Mucosa of gallbladder (tissue), 1 donor: ENCODE results near the gene VWA5A. TPM values are rescaled to one million over a fixed set of nuclear protein-coding genes. Genes with fewer than 3 reads are reported as not detected.
"Not testable (repeated sequence)": the region's sequence is repeated elsewhere in the genome, so short reads cannot be mapped to it uniquely, and the experiment has no call there.

Experiments used
- DNase-seq: peaks from one replicate; pipeline ENCODE4 v3.0.0-alpha.2; 2020; ENCODE audit warnings: low spot score
- total RNA-seq: library from RNA; stranded (reverse); gene quantifications from one replicate; pipeline ENCODE4 v1.2.1, GENCODE V29; 2021
- donor health status: DM: no; HTN: no; CAD: no.

VWA5A gene
- total RNA-seq, 1 donor from 2014 or later, result 60.2 TPM

DNA sequence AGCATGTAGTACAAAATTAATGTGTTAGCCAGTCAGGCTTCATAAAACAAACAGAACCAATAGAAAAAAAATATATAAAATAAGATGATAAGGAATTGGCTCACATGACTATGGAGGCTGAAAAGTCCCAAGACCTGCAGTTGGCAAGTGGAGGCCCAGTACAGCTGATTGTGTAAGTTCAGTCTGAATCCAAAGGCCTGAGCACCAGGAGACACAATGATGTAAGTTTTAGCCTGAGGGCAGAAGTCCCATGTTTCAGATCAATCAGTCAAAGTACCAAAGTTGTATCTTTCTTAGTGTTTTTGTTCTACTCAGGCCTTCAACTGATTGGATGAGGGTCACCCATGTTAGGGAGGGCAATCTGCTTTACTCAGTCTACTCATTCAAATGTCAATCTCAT is 53.5 kb downstream of the VWA5A start:
- no peak for DNase-seq

DNA sequence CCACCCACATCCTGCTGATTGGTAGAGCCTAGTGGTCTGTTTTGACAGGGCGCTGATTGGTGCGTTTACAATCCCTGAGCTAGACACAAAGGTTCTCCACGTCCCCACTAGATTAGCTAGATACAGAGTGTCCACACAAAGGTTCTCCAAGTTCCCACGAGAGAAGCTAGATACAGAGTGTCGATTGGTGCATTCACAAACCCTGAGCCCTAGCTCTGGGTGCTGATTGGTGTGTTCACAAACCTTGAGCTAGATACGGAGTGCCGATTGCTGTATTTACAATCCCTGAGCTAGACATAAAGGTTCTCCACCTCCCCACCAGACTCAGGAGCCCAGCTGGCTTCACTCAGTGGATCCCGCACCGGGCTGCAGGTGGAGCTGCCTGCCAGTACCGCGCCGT is 55.1 kb downstream of the VWA5A start:
- not testable (repeated sequence) for DNase-seq

DNA sequence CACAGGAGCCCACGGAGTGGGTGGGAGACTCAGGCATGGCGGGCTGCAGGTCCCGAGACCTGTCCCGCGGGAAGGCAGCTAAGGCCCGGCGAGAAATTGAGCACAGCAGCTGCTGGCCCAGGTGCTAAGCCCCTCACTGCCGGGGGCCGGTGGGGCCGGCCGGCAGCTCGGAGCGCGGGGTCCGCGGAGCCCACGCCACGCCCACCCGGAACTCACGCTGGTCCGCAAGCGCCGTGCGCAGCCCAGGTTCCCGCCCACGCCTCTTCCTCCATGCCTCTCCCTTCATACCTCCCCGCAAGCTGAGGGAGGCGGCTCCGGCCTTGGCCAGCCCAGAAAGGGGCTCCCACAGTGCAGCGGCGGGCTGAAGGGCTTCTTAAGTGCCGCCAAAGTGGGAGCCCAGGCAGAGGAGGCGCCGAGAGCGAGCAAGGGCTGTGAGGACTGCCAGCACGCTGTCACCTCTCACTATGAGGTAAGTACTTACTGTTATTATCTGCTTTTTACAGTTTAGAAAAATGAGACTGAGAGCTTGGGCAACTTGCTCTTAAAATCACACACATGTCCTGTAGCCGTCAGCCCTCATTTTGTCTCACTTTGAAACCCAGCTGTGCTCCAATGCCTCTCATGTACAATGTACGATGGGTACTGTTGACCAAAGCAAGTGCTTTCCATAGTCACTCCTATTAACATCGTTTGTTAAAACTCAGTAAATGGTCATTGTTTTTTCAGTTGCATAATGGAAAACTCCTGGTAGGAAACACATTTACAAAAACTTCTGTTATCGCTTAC is 55.7 kb downstream of the VWA5A start:
- no peak for DNase-seq

DNA sequence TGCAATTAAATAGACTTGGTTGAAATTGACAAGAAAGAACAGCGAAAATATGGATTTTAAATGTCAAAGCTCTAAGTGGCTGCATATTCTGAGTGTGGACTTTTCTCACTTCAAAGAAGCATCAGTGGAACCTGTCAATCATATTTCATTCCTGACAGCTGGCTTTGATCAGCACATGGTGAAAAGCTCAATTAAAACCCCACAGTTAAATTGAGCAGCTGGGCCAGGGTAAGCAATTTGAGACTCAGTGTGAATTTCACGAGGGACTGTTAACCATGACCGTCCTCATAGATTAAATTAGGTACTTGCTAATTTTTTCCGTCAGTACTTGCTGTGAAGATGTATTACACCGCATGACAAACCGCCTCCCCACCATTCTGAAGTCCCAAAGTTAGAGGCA is 56.9 kb downstream of the VWA5A start:
- DNase-seq, result no peak

DNA sequence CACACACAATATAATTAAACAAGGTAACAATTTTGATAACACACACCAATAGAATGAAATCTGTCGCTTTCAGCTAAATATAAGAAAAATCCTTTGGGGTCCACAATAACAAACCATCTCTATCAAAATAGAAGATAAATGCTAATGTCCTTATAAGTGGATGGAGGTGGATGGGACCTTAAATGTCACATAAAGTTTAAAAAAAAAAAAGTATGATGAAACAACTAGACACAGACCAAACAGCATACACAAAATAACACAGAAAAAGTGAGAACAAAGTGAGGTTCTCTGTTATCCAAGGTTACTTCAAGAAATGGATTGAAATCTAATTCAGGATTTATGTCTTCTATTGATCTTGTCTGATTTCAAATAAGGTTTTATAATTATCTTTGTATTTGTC is 57.3 kb downstream of the VWA5A start:
- DNase-seq, result no peak

DNA sequence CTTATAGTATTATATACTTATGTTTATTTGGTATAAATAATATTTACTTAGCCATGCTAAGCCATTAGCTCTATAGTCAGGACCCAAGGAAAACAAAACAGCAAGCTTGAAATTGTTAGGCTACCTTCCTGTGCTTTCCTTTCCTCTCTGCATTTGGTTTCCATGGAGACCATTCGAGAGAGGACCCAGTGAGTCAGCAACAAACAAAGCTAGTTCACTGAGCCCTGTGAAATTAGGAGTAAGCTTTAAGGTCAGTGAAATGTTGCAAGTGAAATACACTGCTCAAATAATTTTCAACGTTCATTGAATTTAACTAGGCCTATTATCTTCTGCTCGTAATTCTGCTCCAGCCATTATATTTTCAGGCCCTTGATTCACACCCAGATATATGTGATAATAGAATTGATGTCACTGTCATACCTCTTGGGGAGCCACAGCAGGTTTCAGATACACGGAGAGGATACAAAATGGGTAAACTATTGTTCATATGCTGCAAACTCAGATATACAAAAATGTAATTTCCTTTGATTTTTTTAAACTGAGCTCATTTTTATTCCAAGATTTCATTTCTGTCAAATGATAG is 58.8 kb downstream of the VWA5A start:
- DNase-seq, result no peak

DNA sequence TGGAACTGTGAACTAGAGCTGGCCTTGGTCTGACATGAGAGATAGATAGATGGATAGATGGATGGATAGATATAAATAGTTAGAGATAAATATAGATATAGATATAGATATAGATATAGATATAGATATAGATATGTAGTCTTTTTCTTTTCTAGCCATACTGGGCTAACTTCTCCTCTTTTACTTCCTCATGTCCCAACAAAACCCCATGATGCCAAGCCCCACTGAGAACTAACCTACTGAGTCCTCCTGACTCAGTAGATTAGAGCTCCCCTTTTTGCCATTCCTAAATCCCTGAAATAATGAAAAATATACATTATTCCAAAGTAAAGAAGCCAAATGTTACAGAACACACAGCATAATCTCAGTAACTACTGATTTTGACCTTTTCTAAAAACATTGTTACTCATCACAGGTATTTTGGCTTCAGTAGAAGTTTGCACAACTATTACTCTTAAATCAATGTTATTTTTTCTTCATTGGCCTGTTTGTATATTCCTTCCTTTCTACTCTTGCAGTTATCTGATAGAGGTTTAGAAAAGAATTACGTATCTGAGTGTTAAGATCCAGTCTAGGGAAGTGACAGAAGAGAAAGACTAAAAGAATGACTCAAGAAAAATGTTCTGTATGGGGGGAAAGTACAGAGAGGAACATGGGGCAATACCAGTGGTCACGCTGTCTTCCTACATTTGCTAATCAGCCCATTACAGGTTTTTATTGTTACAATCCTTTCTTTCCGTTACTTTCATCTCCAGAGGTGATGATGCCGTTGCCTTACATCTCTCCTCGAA is 61.9 kb downstream of the VWA5A start:
- no peak for DNase-seq

DNA sequence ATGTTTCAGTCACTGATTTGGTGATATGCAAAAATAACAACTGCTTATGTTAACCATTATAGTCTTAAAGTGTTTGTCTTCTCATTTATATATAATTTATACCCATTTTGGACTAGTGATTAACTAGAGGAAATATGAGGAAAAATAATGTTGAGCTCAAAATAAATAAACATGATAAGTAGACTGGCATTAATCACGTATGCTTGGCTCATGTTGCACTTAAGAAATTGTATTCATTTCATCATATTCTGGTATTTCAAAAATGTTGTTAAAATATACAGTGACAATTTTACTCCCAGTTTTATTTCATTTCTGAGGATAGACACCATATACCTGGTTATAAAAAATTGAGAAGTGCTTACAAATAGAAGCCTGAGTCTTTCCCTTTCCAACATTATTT is 64.1 kb downstream of the VWA5A start:
- no peak for DNase-seq

DNA sequence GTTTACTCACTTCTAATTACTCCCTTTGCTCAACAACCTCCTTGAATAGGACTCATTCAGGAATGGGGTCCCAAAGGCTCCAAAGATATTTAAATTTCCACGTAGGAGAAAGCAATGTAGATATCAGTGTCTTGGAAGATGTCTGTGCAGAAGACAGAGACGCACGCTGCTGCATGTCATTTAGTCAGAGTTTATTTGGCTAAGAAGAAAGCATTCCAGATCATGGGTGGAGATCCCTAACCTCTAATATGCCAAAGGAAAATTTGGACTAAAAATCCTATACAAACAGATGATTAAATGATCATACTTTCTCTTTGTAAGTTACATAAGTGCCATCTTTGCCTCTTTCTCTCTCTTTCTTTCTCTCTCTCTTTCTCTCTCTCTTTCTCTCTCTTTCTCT is 67.8 kb downstream of the VWA5A start, which contains the start of gene OR10D3:
TSS of gene OR10D3 (plus strand) at position 278 of the 400 bp plus-strand sequence. CDS start 1,925 bp downstream, outside the sequence.
- no peak for DNase-seq

DNA sequence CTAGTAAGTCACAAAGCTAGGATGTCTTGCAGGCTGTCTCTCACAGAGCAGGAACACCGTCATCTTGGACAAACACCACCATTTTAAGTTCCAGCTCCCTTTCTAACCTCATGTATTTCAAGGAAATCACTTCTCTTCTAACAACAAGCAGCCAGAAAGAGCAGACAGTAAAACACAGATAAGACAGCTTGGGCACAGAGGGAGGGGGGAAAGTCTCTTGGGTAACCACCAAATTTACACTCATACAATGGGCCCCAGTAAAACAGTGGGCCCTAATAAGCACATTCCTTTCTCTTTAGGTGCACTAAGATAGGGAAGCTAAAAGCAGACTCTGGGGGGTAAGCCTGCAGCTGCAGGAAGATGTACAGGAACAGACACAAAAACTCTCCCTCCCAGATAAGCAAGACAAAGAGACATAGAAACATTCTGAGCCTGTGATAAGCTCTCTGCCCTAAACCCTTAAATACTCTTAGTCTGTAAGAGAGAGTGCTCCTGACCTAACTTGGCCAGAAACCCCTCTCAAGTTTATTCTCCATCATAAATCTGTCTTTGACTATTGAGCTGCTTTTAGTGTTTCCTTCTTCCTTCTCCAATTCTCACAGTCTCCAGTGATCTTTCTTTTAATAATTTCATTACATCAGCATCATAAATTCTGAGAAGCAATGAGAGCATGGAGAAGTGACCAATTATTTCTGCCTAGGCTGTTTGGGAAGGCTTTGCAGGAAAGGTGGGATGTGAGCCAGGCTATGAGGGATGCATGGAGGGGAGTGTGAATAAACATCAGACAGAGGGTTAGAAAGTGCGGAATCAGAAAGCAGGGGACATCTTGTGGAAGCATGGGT is 75.3 kb downstream of the VWA5A start:
- DNase-seq, result no peak

DNA sequence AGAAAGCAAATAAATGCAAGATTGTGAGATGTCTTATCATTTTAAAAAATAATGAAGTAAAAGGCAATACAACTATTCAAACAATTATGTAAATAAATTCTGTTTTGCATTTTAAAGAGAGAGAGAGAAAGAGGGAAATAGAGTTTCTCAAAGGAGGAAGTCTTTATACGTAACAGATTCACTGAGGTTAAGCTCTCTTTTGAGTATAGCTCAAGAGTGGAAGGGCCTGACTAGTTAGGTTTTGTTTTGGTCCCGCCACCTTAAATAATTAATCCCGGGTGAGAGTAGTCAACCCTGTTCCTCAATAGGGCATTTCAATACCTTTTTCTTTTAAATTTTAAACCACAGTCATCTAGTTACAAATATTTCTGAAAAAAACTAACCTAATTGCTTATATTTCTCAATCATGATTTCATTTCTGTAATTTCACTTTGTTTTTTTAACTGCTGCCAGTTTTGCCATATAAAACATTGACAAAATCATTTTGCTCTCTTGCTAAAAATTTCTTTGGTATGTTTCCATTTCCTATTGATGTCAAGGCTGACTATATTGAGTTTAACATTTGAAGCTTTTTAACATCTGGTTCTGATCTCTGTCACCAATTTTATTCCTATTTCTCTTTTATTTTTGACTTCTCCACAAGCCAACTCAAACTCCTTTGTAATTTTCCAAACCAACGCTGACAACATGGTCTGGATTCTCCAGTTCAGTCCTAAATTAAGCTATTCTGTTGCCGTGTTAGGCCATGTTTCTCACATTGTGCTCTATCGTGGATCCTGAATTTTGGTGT is 78.2 kb downstream of the VWA5A start:
- no peak for DNase-seq

DNA sequence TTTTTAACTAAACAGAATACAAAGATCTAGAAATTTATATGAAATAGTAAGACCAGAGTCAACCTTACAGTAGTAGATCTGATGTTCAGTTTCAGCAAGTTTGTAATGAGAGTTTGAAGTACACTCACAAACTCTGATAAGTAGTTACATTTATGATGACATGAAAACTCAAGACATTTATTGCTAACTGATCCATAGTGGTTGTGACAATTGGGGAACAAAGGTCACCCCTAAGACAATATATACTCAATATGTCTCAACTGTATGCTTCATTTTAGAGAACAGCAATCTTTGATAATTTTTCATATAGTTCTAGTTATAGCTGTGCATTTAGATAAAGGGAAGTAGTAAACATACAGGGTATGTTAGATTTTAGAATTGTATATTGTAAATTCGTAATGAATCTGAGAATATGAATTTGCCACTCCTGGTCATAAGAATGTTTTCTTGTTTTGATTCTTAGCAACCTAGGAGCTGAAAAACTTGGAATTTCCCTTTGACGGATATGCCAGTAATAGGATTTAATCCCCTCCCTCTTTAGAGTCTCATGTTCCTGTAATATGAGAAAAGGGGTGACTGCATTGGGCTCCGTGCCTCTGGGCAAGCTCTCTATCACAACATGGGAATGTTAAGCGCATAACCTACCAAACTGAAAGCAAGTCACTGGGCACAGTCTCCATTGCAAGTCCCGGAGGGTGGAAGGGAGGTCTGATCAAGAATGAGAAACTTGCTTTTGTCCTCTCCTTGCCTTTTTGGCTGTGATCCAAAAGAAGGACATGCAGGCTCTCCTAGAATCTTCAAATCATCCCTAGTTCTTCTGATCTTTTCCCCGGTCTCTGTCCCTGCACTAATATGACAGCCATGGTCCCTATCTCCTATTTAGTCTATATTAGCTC is 79.3 kb downstream of the VWA5A start:
- no peak for DNase-seq

DNA sequence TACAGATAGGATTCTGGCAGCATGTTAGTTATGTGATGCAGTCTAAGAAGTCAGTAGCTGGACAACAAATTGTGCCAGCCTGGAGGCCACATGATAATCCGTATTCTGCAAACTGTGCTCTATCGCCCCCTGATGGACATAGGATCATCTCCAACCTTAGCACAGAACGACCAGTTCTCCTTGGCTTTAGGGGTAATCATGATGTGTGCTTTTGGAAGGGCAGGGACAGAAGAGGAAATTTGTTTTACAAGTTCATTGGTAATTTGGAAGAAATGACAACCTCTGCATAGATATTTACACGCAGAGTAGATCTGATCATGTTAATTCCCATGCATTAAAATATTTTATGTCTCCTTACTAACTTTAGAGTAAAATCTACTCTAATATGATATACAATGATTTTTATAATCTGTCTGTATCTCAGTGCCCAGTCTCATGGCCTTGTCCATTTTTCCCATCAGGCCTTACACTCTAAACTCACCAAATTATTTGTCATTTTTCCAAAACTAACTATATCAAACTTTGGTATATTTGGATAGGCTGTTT is 80.0 kb downstream of the VWA5A start:
- DNase-seq, result peak; percentile 46

Other genes with a start within 250 kb of the VWA5A start
- not detected for gene TMEM225, start 229.8 kb upstream of the VWA5A start, total RNA-seq
- gene OR8D4, start 213.3 kb upstream of the VWA5A start, total RNA-seq, result not detected
- gene OR4D5, start 175.8 kb upstream of the VWA5A start, total RNA-seq, result not detected
- not detected for gene OR6T1, start 171.6 kb upstream of the VWA5A start, total RNA-seq
- gene OR10S1, start 137.7 kb upstream of the VWA5A start, total RNA-seq, result not detected
- gene OR10G6, start 120.3 kb upstream of the VWA5A start, total RNA-seq, result not detected
- gene OR10G4, start 102.5 kb upstream of the VWA5A start, total RNA-seq, result not detected
- not detected for gene OR10G9, start 92.4 kb upstream of the VWA5A start, total RNA-seq
- gene OR10G8, start 88.7 kb upstream of the VWA5A start, total RNA-seq, result not detected
- gene OR10G7, start 74.1 kb upstream of the VWA5A start, total RNA-seq, result not detected
- gene OR10D3, start 67.9 kb downstream of the VWA5A start, total RNA-seq, result not detected
- gene OR8G1, start 125.6 kb downstream of the VWA5A start, total RNA-seq, result not detected
- gene OR8G5, start 140.9 kb downstream of the VWA5A start, total RNA-seq, result not detected
- not detected for gene OR8D1, start 198.5 kb downstream of the VWA5A start, total RNA-seq
- gene OR8D2, start 204.7 kb downstream of the VWA5A start, total RNA-seq, result not detected